GM18867 (cell line): ENCODE measurements around the gene DHX34.
"Not testable (repeated sequence)": the region's sequence is repeated elsewhere in the genome, so short reads cannot be mapped to it uniquely, and the experiment has no call there.

Experiments
- ATAC-seq: cut with Tn5 transposase; IDR thresholded peaks from one replicate; pipeline ENCODE4 v1.9.1; 2021; ENCODE audit warnings: mild to moderate bottlenecking, moderate library complexity; ENCODE audit not compliant: unreplicated experiment

DHX34 gene

GRCh38 chr19:47365455-47365854 is 16.3 kb downstream of the DHX34 start:
- not testable (repeated sequence) for ATAC-seq

GRCh38 chr19:47370045-47370611 is 21.0 kb downstream of the DHX34 start:
- ATAC-seq = no peak

- no peak for ATAC-seq
Measured at GRCh38 chr19:47371261-47371660, 22.1 kb downstream of the DHX34 start.

- no peak for ATAC-seq
Measured at GRCh38 chr19:47372603-47373002, 23.5 kb downstream of the DHX34 start.

- ATAC-seq = no peak
Measured at GRCh38 chr19:47373246-47374240, 24.4 kb downstream of the DHX34 start.

GRCh38 chr19:47374876-47375693 is 26.0 kb downstream of the DHX34 start:
- ATAC-seq = no peak

- ATAC-seq = no peak
Measured at GRCh38 chr19:47375694-47376588, 26.8 kb downstream of the DHX34 start.

- no peak for ATAC-seq
Measured at GRCh38 chr19:47376589-47377144, 27.6 kb downstream of the DHX34 start.

- ATAC-seq = no peak
Measured at GRCh38 chr19:47377208-47377701, 28.1 kb downstream of the DHX34 start.

- ATAC-seq = no peak
Measured at GRCh38 chr19:47377801-47378200, 28.7 kb downstream of the DHX34 start.

GRCh38 chr19:47378246-47378645 is 29.1 kb downstream of the DHX34 start:
- no peak for ATAC-seq

GRCh38 chr19:47379381-47379938 is 30.3 kb downstream of the DHX34 start:
- ATAC-seq = no peak

- no peak for ATAC-seq
Measured at GRCh38 chr19:47380559-47380958, 31.4 kb downstream of the DHX34 start.

- ATAC-seq = no peak
Measured at GRCh38 chr19:47381121-47381520, 32.0 kb downstream of the DHX34 start.

GRCh38 chr19:47381653-47382279 is 32.7 kb downstream of the DHX34 start:
- ATAC-seq = no peak

GRCh38 chr19:47383890-47384289 is 34.8 kb downstream of the DHX34 start:
- ATAC-seq = not testable (repeated sequence)

- not testable (repeated sequence) for ATAC-seq
Measured at GRCh38 chr19:47384533-47384932, 35.4 kb downstream of the DHX34 start.

- not testable (repeated sequence) for ATAC-seq
Measured at GRCh38 chr19:47386582-47386981, 37.5 kb downstream of the DHX34 start.

GRCh38 chr19:47387623-47388022 is 38.5 kb downstream of the DHX34 start:
- not testable (repeated sequence) for ATAC-seq
